ENCODE results near the gene CCDC142.
"Not testable (repeated sequence)": the region's sequence is repeated elsewhere in the genome, so short reads cannot be mapped to it uniquely, and the experiment has no call there.

CCDC142 gene

DNA sequence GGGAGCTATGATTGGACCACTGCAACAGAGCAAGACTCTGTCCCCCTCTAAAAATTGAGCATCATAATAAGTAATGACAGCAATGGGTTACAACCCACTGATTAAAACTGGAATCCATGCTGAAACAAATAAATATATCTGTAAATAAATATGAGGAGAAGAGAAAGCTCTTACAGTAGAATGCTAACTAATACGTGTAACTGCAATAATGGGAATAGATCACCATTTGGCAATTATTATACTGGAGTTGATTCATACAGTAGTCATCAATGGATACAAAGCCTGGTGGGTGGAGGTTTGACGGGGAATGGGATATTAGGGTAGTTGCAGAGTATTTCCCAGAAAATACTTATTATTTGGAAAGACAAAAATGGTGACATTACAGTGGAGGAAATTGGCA, 34.0 kb downstream of the CCDC142 start:
- peaks cover 9% of the 10 kb centered on the region for H3K4me1 Mint-ChIP-seq
- peaks cover 49% of the 10 kb centered on the region for H3K27me3 Mint-ChIP-seq (ENCODE audit: low read depth, poor library complexity)
- H3K36me3 Mint-ChIP-seq (ENCODE audit: low read depth), result no peaks in the 10 kb centered on the region

GRCh38 chr2:74447230-74447999, 35.4 kb downstream of the CCDC142 start:
- Mint-ChIP-seq H3K27ac (no peak overlapping the region), H3K4me1 (peaks cover 11% of the 10 kb centered on the region), H3K4me3 (no peak overlapping the region), H3K36me3 (ENCODE audit: low read depth) (no peaks in the 10 kb centered on the region), H3K9me3 (no peaks in the 10 kb centered on the region), H3K27me3 (ENCODE audit: low read depth, poor library complexity) (peaks cover 46% of the 10 kb centered on the region)
- no peak for DNase-seq
- no peak for TF ChIP-seq CTCF (IDR thresholded peaks at IDR 0.05)

More for the DNA sequence above, 34.0 kb downstream of the CCDC142 start:
- Mint-ChIP-seq H3K27ac (no peak overlapping the region), H3K4me3 (no peak overlapping the region), H3K9me3 (no peaks in the 10 kb centered on the region)
- TF ChIP-seq CTCF (IDR thresholded peaks at IDR 0.05), result no peak
- DNase-seq, result no peak

- no peak for DNase-seq
- Mint-ChIP-seq H3K36me3 (ENCODE audit: low read depth) (no peaks in the 10 kb centered on the region), H3K27me3 (ENCODE audit: low read depth, poor library complexity) (peaks cover 29% of the 10 kb centered on the region), H3K4me3 (no peak overlapping the region), H3K9me3 (no peaks in the 10 kb centered on the region), H3K27ac (no peak overlapping the region), H3K4me1 (peaks cover 22% of the 10 kb centered on the region)
- no peak for TF ChIP-seq CTCF (IDR thresholded peaks at IDR 0.05)
Measured at GRCh38 chr2:74444498-74445318, 38.1 kb downstream of the CCDC142 start.

- Mint-ChIP-seq H3K4me1 (peaks cover 43% of the 10 kb centered on the region), H3K27me3 (ENCODE audit: low read depth, poor library complexity) (peaks cover 16% of the 10 kb centered on the region), H3K4me3 (peak overlapping the region; percentile 93)
- not testable (repeated sequence) for H3K27ac Mint-ChIP-seq; H3K9me3 Mint-ChIP-seq; DNase-seq; H3K36me3 Mint-ChIP-seq (ENCODE audit: low read depth)
Measured at GRCh38 chr2:74442483-74443297, 40.1 kb downstream of the CCDC142 start.

DNA sequence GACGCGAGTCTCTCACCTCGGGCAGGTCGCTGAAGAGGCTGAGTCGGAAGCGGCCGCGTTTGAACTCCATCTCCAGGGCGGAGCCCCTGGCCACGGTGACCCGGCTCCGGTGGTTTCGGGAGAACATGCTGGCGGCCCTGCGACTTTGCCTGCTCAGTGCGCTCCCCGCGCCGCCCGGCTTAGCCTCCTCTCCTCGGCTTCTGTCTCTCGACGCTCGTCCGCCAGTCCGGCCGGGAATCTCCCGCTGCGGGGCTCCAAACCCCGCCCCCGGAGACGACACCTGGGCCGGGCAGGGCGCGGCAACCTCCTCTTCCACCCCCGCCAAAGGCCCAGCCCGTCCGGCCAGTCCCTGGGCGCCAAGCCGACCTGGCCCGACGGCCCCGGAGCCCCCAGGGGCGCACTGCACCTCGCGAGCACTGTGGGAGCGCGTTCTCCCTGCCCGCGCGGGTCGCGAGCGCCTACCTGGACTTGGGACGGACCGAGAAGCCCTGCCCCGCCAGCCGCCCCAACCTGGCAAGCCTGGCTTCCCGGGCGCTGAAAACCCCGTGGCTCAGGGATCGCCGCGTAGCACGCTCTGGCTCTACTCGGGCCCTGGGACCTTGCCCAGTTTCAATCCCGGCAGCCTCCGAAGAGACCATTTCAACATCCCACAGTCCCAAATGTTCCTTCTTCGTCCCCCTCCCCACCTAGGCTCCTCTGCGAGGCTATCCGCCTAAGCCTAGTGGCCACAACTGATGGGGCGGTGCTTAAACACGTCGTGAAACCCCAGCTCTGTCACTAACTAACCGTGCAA, 40.9 kb downstream of the CCDC142 start, which contains the start of gene RTKN:
RTKN (minus strand) TSS at position 248 of the 793 bp plus-strand sequence; CDS start at position 127, 121 bp downstream.
- peak; percentile 69 for DNase-seq
- Mint-ChIP-seq H3K36me3 (ENCODE audit: low read depth) (peaks cover 10% of the 10 kb centered on the region), H3K4me1 (peaks cover 51% of the 10 kb centered on the region), H3K9me3 (no peaks in the 10 kb centered on the region), H3K27ac (peak within 1 kb of the TSS; percentile 95), H3K4me3 (peak within 1 kb of the TSS; percentile 93), H3K27me3 (ENCODE audit: low read depth, poor library complexity) (peaks cover 11% of the 10 kb centered on the region)
- TF ChIP-seq CTCF (IDR thresholded peaks at IDR 0.05), result no peak
